ENCODE measurements around the gene NCAN. TPM values are rescaled to one million over a fixed set of nuclear protein-coding genes. Genes with fewer than 3 reads are reported as not detected.

Gene NCAN
- total RNA-seq, 1 donor from 2014 or later = 186 TPM

DNA sequence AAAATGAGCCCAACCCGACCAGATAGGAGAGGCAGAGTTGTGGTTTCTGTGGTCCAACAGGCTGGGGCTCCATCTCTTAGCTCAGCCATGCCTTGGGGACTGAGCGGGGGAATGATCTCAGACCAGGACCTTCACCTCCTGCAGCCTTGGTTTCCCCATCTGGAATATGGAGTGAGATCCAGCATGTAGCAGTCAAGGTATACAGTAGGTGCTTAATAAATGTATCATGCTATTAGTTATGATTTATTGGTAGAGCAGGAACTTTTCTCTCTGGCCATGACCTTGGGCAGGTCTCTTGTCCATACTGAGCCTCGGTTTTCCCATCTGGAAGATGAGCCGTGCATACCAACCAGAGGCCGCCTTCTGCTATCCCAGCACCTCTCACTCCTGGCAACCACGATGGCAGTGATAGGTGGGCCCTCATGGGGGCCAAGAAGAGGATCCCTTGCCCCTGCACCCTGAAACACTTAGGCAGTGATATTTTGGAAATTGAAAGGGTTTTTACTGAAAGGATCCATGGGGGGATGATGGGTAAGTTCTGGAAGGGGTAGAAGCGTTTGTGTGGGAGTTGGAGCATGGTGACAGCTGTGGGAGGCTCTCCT lies 52.2 kb downstream of the NCAN start:
- DNase-seq = no peak
- Mint-ChIP-seq H3K9me3 (ENCODE audit: unreplicated experiment) (peaks cover 6% of the 10 kb centered on the region), H3K27me3 (ENCODE audit: unreplicated experiment) (peaks cover 12% of the 10 kb centered on the region), H3K4me3 (ENCODE audit: unreplicated experiment) (no peak overlapping the region), H3K4me1 (ENCODE audit: low read depth, unreplicated experiment) (peaks cover 13% of the 10 kb centered on the region), H3K36me3 (ENCODE audit: unreplicated experiment) (peaks cover 4% of the 10 kb centered on the region), H3K27ac (ENCODE audit: unreplicated experiment) (no peak overlapping the region)
- no peak for TF ChIP-seq CTCF (IDR thresholded peaks at IDR 0.05; ENCODE audit: partially characterized antibody, unreplicated experiment)

- Mint-ChIP-seq H3K9me3 (ENCODE audit: unreplicated experiment) (peaks cover 7% of the 10 kb centered on the region), H3K36me3 (ENCODE audit: unreplicated experiment) (no peaks in the 10 kb centered on the region), H3K27me3 (ENCODE audit: unreplicated experiment) (peaks cover 12% of the 10 kb centered on the region), H3K27ac (ENCODE audit: unreplicated experiment) (no peak overlapping the region), H3K4me1 (ENCODE audit: low read depth, unreplicated experiment) (peaks cover 4% of the 10 kb centered on the region), H3K4me3 (ENCODE audit: unreplicated experiment) (no peak overlapping the region)
- TF ChIP-seq CTCF (IDR thresholded peaks at IDR 0.05; ENCODE audit: partially characterized antibody, unreplicated experiment) = no peak
- DNase-seq = no peak
These were observed 55.5 kb downstream of the NCAN start for GRCh38 chr19:19267305-19267704.

DNA sequence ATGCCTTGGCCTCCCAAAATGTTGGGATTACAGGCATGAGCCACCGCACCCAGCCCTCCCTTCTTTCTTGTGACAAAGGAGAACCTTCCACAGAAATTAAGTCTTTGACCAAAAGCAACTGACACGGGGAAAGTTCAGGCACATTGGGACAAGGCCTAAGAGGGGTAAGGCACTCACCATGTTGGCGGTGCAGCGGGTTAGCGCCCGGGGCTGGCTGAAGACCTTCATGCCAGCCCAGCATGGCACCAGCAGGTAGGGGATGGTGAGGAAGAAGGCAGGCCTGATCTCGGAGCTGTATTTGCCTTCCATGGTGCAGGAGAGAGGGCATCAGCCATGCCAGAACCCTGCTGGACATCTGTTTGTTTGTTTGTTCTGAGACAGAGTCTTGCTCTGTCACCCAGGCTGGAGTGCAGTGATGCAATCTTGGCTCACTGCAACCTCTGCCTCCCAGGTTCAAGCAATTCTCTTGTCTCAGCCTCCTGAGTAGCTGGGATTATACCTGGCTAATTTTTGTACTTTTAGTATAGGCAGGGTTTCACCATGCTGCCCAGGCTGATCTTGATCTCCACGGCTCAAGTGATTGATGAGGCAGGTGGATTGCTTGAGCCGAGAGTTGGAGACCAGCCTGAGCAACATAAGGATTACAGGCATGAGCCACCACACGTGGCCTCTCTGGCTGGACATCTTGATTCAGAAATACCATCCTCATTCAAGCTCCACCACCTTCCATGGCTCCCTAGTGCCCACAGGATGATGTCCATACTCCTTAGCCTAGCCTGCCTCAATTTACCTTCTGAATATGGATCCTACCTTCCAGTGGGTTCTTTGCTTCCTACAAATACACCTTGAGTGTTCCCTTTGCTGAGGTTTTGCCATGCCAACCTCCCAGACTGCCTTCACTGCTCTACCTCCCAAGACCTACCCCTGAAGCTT lies 57.0 kb downstream of the NCAN start:
- H3K4me1 Mint-ChIP-seq (ENCODE audit: low read depth, unreplicated experiment) = peaks cover 4% of the 10 kb centered on the region
- H3K27ac Mint-ChIP-seq (ENCODE audit: unreplicated experiment) = no peak overlapping the region
- no peak overlapping the region for H3K4me3 Mint-ChIP-seq (ENCODE audit: unreplicated experiment)
- no peak for TF ChIP-seq CTCF (IDR thresholded peaks at IDR 0.05; ENCODE audit: partially characterized antibody, unreplicated experiment)
- peaks cover 6% of the 10 kb centered on the region for H3K9me3 Mint-ChIP-seq (ENCODE audit: unreplicated experiment)
- H3K36me3 Mint-ChIP-seq (ENCODE audit: unreplicated experiment) = no peaks in the 10 kb centered on the region
- DNase-seq = no peak
- H3K27me3 Mint-ChIP-seq (ENCODE audit: unreplicated experiment) = peaks cover 17% of the 10 kb centered on the region

GRCh38 chr19:19269952-19270694 lies 58.4 kb downstream of the NCAN start:
- no peaks in the 10 kb centered on the region for H3K36me3 Mint-ChIP-seq (ENCODE audit: unreplicated experiment)
- H3K4me1 Mint-ChIP-seq (ENCODE audit: low read depth, unreplicated experiment) = peaks cover 4% of the 10 kb centered on the region
- TF ChIP-seq CTCF (IDR thresholded peaks at IDR 0.05; ENCODE audit: partially characterized antibody, unreplicated experiment) = no peak
- H3K27ac Mint-ChIP-seq (ENCODE audit: unreplicated experiment) = no peak overlapping the region
- H3K4me3 Mint-ChIP-seq (ENCODE audit: unreplicated experiment) = no peak overlapping the region
- H3K27me3 Mint-ChIP-seq (ENCODE audit: unreplicated experiment) = peaks cover 20% of the 10 kb centered on the region
- peaks cover 9% of the 10 kb centered on the region for H3K9me3 Mint-ChIP-seq (ENCODE audit: unreplicated experiment)
- DNase-seq = no peak
